RWPE1 (cell line): ENCODE data around the gene ANP32B.
"Not testable (repeated sequence)": the region's sequence is repeated elsewhere in the genome, so short reads cannot be mapped to it uniquely, and the experiment has no call there.

ENCODE experiments used
- CTCF ChIA-PET: fragments of 350-600 bp; sonication (Branson Sonifier 250); formaldehyde crosslinking; extraction: SDS; loops from one replicate; lab custom pipeline; 2021; lab: Yijun Ruan, JAX
- POLR2A ChIA-PET: fragments of 400-600 bp; formaldehyde crosslinking; extraction: SDS; loops from one replicate; lab custom pipeline; 2020; ENCODE audit warnings: antibody characterized with exemption; ENCODE audit not compliant: low non-redundant PET; lab: Yijun Ruan, JAX
- DNase-seq: peaks from one replicate; pipeline ENCODE4 v3.0.0; 2012; ENCODE audit warnings: low spot score
- H3K27ac ChIP-seq: fragments of 450-650 bp; 2 replicates; pipeline ENCODE4 v1.5.1; 2017
- TF ChIP-seq, protein P1 (sequence below): fragments of 450-650 bp; conservative IDR thresholded peaks from 2 replicates; pipeline ENCODE4 v1.5.1; 2017; ENCODE audit warnings: low read depth, mild to moderate bottlenecking

ANP32B gene

GRCh38 chr9:97940233-97940632 is 42.9 kb upstream of the ANP32B start:
- POLR2A ChIA-PET: no interaction called here
- TF ChIP-seq, protein P1, sequence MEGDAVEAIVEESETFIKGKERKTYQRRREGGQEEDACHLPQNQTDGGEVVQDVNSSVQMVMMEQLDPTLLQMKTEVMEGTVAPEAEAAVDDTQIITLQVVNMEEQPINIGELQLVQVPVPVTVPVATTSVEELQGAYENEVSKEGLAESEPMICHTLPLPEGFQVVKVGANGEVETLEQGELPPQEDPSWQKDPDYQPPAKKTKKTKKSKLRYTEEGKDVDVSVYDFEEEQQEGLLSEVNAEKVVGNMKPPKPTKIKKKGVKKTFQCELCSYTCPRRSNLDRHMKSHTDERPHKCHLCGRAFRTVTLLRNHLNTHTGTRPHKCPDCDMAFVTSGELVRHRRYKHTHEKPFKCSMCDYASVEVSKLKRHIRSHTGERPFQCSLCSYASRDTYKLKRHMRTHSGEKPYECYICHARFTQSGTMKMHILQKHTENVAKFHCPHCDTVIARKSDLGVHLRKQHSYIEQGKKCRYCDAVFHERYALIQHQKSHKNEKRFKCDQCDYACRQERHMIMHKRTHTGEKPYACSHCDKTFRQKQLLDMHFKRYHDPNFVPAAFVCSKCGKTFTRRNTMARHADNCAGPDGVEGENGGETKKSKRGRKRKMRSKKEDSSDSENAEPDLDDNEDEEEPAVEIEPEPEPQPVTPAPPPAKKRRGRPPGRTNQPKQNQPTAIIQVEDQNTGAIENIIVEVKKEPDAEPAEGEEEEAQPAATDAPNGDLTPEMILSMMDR: no peak
- CTCF ChIA-PET: no interaction called here
- H3K27ac ChIP-seq: no peak overlapping the region
- no peak for DNase-seq

DNA sequence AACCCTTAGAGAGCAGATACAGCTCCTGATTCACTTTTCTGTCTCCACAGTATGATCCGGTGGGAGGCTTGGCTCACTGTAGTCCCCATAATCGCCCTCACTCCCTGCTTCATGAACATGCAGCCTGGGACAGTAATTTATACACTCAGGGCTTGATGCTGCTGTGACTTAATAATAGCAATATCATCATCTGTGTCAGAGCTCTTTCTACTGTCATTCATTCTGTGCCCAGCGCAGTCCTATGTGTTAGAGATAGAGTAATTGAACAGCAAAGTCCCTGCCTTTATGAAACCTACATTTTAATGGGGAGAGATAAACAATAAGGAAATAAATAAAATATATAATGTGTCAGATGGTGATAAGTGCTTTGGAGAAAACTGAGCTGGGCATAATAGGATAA is 42.4 kb upstream of the ANP32B start:
- POLR2A ChIA-PET: no interaction called here
- CTCF ChIA-PET: no interaction called here
- no peak for DNase-seq
- TF ChIP-seq, protein P1: no peak
- H3K27ac ChIP-seq: no peak overlapping the region

GRCh38 chr9:97941323-97941722 is 41.8 kb upstream of the ANP32B start:
- TF ChIP-seq, protein P1: no peak
- H3K27ac ChIP-seq: no peak overlapping the region
- DNase-seq: no peak
- ChIA-PET CTCF (interaction anchor here (0.6 kb wide), 1 partner anchor 245 kb away, joined by 3 read pairs; no protein-coding TSS in a partner anchor), POLR2A (no interaction called here)

GRCh38 chr9:97943308-97943855 is 39.8 kb upstream of the ANP32B start:
- no peak overlapping the region for H3K27ac ChIP-seq
- POLR2A ChIA-PET: no interaction called here
- TF ChIP-seq, protein P1: no peak
- no peak for DNase-seq
- CTCF ChIA-PET: no interaction called here

- ChIA-PET CTCF (interaction anchor here (0.7 kb wide), 1 partner anchor 61 kb away, joined by 3 read pairs; no protein-coding TSS in a partner anchor), POLR2A (no interaction called here)
- DNase-seq: no peak
- no peak overlapping the region for H3K27ac ChIP-seq
- TF ChIP-seq, protein P1: no peak
Observed at GRCh38 chr9:97944612-97945011, 38.5 kb upstream of the ANP32B start.

GRCh38 chr9:97945470-97945869 is 37.7 kb upstream of the ANP32B start:
- DNase-seq, H3K27ac ChIP-seq, POLR2A ChIA-PET, CTCF ChIA-PET: not testable (repeated sequence)

GRCh38 chr9:97947094-97947493 is 36.0 kb upstream of the ANP32B start:
- DNase-seq, POLR2A ChIA-PET, H3K27ac ChIP-seq: not testable (repeated sequence)
- CTCF ChIA-PET: interaction anchor here (0.9 kb wide), 1 partner anchor 23 kb away, joined by 3 read pairs; no protein-coding TSS in a partner anchor

DNA sequence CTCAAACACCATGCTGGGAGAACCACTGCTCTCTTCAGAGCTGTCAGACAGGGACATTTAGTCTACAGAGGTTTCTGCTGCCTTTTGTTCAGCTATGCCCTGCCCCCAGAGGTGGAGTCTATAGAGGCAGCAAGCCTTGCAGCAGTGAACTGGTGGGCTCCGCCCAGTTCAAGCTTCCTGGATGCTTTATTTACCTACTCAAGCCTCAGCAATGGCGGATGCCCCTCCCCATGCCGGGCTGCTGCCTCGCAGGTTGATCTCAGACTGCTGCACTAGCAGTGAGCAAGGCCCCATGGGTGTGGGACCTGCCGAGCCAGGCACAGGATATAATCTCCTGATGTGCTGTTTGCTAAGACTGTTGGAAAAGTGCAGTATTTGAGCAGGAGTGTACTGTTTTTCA is 32.3 kb upstream of the ANP32B start:
- H3K27ac ChIP-seq, DNase-seq, POLR2A ChIA-PET: not testable (repeated sequence)
- CTCF ChIA-PET: interaction anchor here (0.6 kb wide), 1 partner anchor 19 kb away, joined by 5 read pairs; no protein-coding TSS in a partner anchor
